Peyer's patch (tissue), 4 donors: ENCODE data around the gene ECSIT. TPM values are rescaled to one million over a fixed set of nuclear protein-coding genes. Genes with fewer than 3 reads are reported as not detected.

Experiments used
- DNase-seq, 3 donors: peaks; one replicate each; pipeline ENCODE4 v3.0.0-alpha.2; 2017 to 2019
- H3K27ac ChIP-seq, 4 donors: fragments of 200-600 bp; sonication (generic); one replicate each; pipeline ENCODE4 v1.5.1; 2016 to 2019
- H3K27me3 ChIP-seq, 2 donors: fragments of 200-600 bp; sonication (generic); one replicate each; pipeline ENCODE4 v1.5.1; 2019
- H3K36me3 ChIP-seq, 3 donors: fragments of 200-600 bp; sonication (generic); one replicate each; pipeline ENCODE4 v1.5.1; 2016 to 2019
- H3K4me1 ChIP-seq, 4 donors: fragments of 200-600 bp; sonication (generic); one replicate each; pipeline ENCODE4 v1.5.1; 2016 to 2019
- H3K4me3 ChIP-seq, 4 donors: fragments of 200-600 bp; sonication (generic); 1 replicate in 3 of 4; 2 replicates in 1 of 4; pipeline ENCODE4 v1.5.1; 2016 to 2019; ENCODE audit warnings: mild to moderate bottlenecking in 1 of 4
- H3K9me3 ChIP-seq, 4 donors: fragments of 200-600 bp; sonication (generic); one replicate each; pipeline ENCODE4 v1.5.1; 2016 to 2019; ENCODE audit warnings: mild to moderate bottlenecking in 1 of 4
- POLR2A ChIP-seq, 2 donors: fragments of 450-650 bp; IDR thresholded peaks; one replicate each; pipeline ENCODE4 v1.5.1; 2017; ENCODE audit warnings: antibody characterized with exemption in 2 of 2, mild to moderate bottlenecking in 2 of 2, moderate library complexity in 2 of 2
- total RNA-seq, 4 donors: library from RNA; depleted of rRNA; stranded (reverse); fragments of >200 nt; gene quantifications; one replicate each; pipeline ENCODE4 v1.1.0, GENCODE V29; 2016
- TF ChIP-seq, protein P1 (sequence below), 6 experiments: fragments of 450-650 bp in 4 of 6; fragments of 200-600 bp in 2 of 6; sonication (generic) in 1 of 6; IDR thresholded peaks; one replicate each; pipeline ENCODE4 v1.5.1; 2017 to 2019; ENCODE audit warnings: antibody characterized with exemption in 6 of 6, mild to moderate bottlenecking in 3 of 6, moderate library complexity in 1 of 6

ECSIT gene
- total RNA-seq, 4 donors from 2014 or later, result 50.1 to 94.0 (median 70.4) TPM

DNA sequence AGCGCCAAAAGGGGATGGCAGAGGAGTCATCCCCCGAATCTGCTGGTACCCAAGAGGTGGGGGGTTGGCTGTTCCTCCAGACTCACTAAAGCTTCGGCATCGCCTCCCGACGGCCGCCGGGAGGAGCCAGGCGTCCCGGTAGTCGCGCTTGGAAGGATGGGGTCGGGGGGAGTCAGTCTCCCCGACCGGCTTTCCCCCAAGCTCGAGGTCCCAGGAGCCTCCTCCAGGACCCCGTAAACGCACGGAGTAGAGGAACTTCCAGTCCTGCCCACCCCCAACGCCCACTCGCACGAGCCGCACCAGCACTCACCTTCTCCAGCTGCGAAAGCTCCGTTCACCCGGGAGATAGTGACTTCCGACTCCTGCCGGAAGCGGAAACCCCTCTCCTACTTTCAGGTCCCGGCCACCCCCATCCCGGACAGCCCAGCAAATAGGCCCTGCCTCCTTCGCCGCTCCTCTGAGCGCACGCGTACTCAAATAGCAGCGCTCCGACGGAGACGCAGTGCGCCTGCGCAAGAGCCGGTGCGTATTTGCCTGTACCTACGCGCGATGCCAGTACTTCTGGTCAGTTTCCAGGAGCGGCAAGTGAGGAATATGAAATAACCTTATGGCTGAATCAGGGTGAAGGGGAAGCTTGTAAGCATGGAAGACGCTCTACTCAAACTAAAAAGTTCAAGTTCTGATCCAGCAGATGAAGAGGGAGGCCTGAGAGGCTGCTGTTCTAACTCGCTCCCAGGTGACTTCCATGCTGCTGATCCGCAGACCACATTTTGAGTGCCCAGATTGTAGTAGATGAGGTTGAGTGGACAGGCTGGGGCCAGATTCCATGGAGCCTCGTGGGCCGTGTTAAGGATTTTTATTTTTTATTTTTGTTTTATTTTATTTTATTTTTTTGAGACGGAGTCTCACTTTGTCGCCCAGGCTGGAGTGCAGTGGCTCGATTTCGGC, 30.2 kb upstream of the ECSIT start, which contains the start of gene ELOF1:
Gene ELOF1, minus strand, starts transcription at position 350 of the 948 bp plus-strand sequence. CDS start 4,883 bp downstream, outside the sequence.
- H3K9me3 ChIP-seq, result no peaks in the 10 kb centered on the region
- peak; percentile 97 to 99 (median 97) for DNase-seq
- peaks cover 0 to 13% (median 0%) of the 10 kb centered on the region in 3 donors for H3K36me3 ChIP-seq
- H3K4me3 ChIP-seq, result peak within 1 kb of the TSS; percentile 64 to 83 (median 82)
- peaks cover 0 to 25% (median 9%) of the 10 kb centered on the region in 4 donors for H3K4me1 ChIP-seq
- no peaks in the 10 kb centered on the region for H3K27me3 ChIP-seq
- H3K27ac ChIP-seq, result peak within 1 kb of the TSS; percentile 75 to 87 (median 84)
- peak; percentile 71 to 79 for TF ChIP-seq POLR2A (IDR thresholded peaks at IDR 0.05)
- TF ChIP-seq, protein P1, sequence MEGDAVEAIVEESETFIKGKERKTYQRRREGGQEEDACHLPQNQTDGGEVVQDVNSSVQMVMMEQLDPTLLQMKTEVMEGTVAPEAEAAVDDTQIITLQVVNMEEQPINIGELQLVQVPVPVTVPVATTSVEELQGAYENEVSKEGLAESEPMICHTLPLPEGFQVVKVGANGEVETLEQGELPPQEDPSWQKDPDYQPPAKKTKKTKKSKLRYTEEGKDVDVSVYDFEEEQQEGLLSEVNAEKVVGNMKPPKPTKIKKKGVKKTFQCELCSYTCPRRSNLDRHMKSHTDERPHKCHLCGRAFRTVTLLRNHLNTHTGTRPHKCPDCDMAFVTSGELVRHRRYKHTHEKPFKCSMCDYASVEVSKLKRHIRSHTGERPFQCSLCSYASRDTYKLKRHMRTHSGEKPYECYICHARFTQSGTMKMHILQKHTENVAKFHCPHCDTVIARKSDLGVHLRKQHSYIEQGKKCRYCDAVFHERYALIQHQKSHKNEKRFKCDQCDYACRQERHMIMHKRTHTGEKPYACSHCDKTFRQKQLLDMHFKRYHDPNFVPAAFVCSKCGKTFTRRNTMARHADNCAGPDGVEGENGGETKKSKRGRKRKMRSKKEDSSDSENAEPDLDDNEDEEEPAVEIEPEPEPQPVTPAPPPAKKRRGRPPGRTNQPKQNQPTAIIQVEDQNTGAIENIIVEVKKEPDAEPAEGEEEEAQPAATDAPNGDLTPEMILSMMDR (IDR thresholded peaks at IDR 0.05), result peak in 3 of 6 experiments; percentile 21 to 34 (median 30)

GRCh38 chr19:11556634-11557420, 27.9 kb upstream of the ECSIT start:
- no peak for DNase-seq
- no peaks in the 10 kb centered on the region for H3K9me3 ChIP-seq
- no peak overlapping the region for H3K4me3 ChIP-seq
- no peak overlapping the region for H3K27ac ChIP-seq
- H3K4me1 ChIP-seq, result peaks cover 0 to 25% (median 16%) of the 10 kb centered on the region in 4 donors
- H3K36me3 ChIP-seq, result peaks cover 0 to 35% (median 0%) of the 10 kb centered on the region in 3 donors
- TF ChIP-seq, protein P1 (IDR thresholded peaks at IDR 0.05), result no peak
- no peak for TF ChIP-seq POLR2A (IDR thresholded peaks at IDR 0.05)
- no peaks in the 10 kb centered on the region for H3K27me3 ChIP-seq

GRCh38 chr19:11555246-11555645, 26.3 kb upstream of the ECSIT start:
- TF ChIP-seq, protein P1 (IDR thresholded peaks at IDR 0.05), result no peak
- TF ChIP-seq POLR2A (IDR thresholded peaks at IDR 0.05), result no peak
- Histone ChIP-seq H3K27me3 (no peaks in the 10 kb centered on the region), H3K4me3 (no peak overlapping the region), H3K9me3 (no peaks in the 10 kb centered on the region), H3K4me1 (peaks cover 0 to 25% (median 13%) of the 10 kb centered on the region in 4 donors), H3K27ac (peak overlapping the region in 1 of 4 donors; percentile 75), H3K36me3 (peaks cover 0 to 35% (median 0%) of the 10 kb centered on the region in 3 donors)
- no peak for DNase-seq

DNA sequence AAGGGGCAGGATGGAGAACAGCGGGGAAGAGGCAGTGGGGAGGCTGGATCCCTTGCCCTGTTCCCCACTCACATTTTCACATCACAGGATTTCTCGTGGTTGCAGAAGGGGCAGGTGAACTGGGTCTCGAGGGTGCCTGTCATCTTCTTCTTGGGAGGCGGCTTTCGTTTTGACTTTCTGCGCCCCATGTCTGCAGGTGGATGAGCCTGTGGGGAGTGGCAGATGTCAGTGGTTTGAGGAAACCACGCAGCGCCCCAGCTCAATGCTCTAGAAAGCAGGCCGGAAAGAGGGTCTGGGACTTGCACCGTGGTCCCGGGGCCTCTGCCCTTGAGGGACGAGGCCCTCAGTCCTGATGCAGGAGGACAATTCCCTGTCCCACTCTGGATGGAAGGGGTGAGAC, 25.2 kb upstream of the ECSIT start:
- no peak for TF ChIP-seq POLR2A (IDR thresholded peaks at IDR 0.05)
- TF ChIP-seq, protein P1 (IDR thresholded peaks at IDR 0.05), result no peak
- H3K9me3 ChIP-seq, result no peaks in the 10 kb centered on the region
- H3K36me3 ChIP-seq, result peaks cover 0 to 35% (median 0%) of the 10 kb centered on the region in 3 donors
- peaks cover 0 to 20% (median 13%) of the 10 kb centered on the region in 4 donors for H3K4me1 ChIP-seq
- H3K4me3 ChIP-seq, result no peak overlapping the region
- H3K27me3 ChIP-seq, result no peaks in the 10 kb centered on the region
- DNase-seq, result peak in 2 of 3 donors; percentile 79 to 80
- peak overlapping the region in 2 of 4 donors; percentile 69 to 75 for H3K27ac ChIP-seq

- peaks cover 0 to 35% (median 0%) of the 10 kb centered on the region in 3 donors for H3K36me3 ChIP-seq
- no peaks in the 10 kb centered on the region for H3K27me3 ChIP-seq
- peak overlapping the region; percentile 30 to 75 (median 66) for H3K27ac ChIP-seq
- H3K9me3 ChIP-seq, result no peaks in the 10 kb centered on the region
- H3K4me1 ChIP-seq, result peaks cover 0 to 13% (median 8%) of the 10 kb centered on the region in 4 donors
- no peak overlapping the region for H3K4me3 ChIP-seq
- DNase-seq, result peak in 2 of 3 donors; percentile 42 to 67
- TF ChIP-seq, protein P1 (IDR thresholded peaks at IDR 0.05), result no peak
- no peak for TF ChIP-seq POLR2A (IDR thresholded peaks at IDR 0.05)
These were observed 23.9 kb upstream of the ECSIT start for GRCh38 chr19:11552666-11553372.
